PC-3 (cell line): ENCODE results near the gene AGPAT4. TPM values are rescaled to one million over a fixed set of nuclear protein-coding genes. Genes with fewer than 3 reads are reported as not detected.

Experiments
- ATAC-seq: fragments of 200-7000 bp; cut with Tn5 transposase; 2 replicates; pipeline ENCODE4 v1.9.1; 2020; ENCODE audit warnings: mild to moderate bottlenecking, moderate library complexity
- BruUV-seq: library from RNA; stranded (reverse); fragments of 400-500 nt; replicated peaks from 2 replicates; lab custom pipeline; 2021; lab: Mats Ljungman, UMichigan
- CTCF ChIA-PET: fragments of 300-600 bp; sonication (Branson Sonifier 250); formaldehyde crosslinking; loops from one replicate; lab custom pipeline; 2022; ENCODE audit warnings: antibody characterized with exemption; lab: Charles Lee
- POLR2A ChIA-PET: fragments of 300-600 bp; sonication (Branson Sonifier 250); formaldehyde crosslinking; loops from one replicate; lab custom pipeline; 2022; ENCODE audit warnings: antibody characterized with exemption; ENCODE audit not compliant: unreplicated experiment; lab: Charles Lee
- DNase-seq: peaks from one replicate; pipeline ENCODE4 v3.0.0-alpha.2; 2015
- H2AFZ ChIP-seq: fragments of 300-600 bp; sonication (generic); 2 replicates; pipeline ENCODE4 v1.6.0; 2016; ENCODE audit warnings: antibody characterized with exemption, low read length
- H3F3A ChIP-seq: fragments of 300-600 bp; sonication (generic); one replicate; pipeline ENCODE4 v1.6.0; 2017; ENCODE audit warnings: antibody characterized with exemption, low read length, control low read depth, mild to moderate bottlenecking; ENCODE audit not compliant: unreplicated experiment
- H3K27ac ChIP-seq: fragments of 300-600 bp; sonication (generic); 2 replicates; pipeline ENCODE4 v1.5.1; 2016; ENCODE audit warnings: mild to moderate bottlenecking, low read length
- H3K27me3 ChIP-seq: fragments of 300-600 bp; sonication (generic); 2 replicates; pipeline ENCODE4 v1.6.1; 2016; ENCODE audit warnings: low read length, mixed read lengths
- H3K36me3 ChIP-seq: fragments of 300-600 bp; sonication (generic); 2 replicates; pipeline ENCODE4 v1.6.1; 2016; ENCODE audit warnings: low read depth, mixed run types, low read length, mixed read lengths
- H3K4me1 ChIP-seq: fragments of 300-600 bp; sonication (generic); 2 replicates; pipeline ENCODE4 v1.5.1; 2016; ENCODE audit warnings: low read length; ENCODE audit not compliant: insufficient read depth
- H3K4me2 ChIP-seq: fragments of 300-600 bp; sonication (generic); 2 replicates; pipeline ENCODE4 v1.6.0; 2016; ENCODE audit warnings: low read length
- H3K4me3 ChIP-seq: fragments of 300-600 bp; sonication (generic); 2 replicates; pipeline ENCODE4 v1.5.1; 2016; ENCODE audit warnings: mild to moderate bottlenecking, low read length, mixed read lengths
- H3K79me2 ChIP-seq: fragments of 300-600 bp; sonication (generic); 2 replicates; pipeline ENCODE4 v1.6.1; 2017; ENCODE audit warnings: low read length, mixed read lengths
- H3K9ac ChIP-seq: fragments of 300-600 bp; sonication (generic); 2 replicates; pipeline ENCODE4 v1.6.0; 2016; ENCODE audit warnings: mild to moderate bottlenecking, low read length
- H3K9me2 ChIP-seq: fragments of 300-600 bp; sonication (generic); replicated peaks from 2 replicates; pipeline ENCODE4 v1.6.1; 2016; ENCODE audit warnings: mixed run types, low read length, mixed read lengths
- H3K9me3 ChIP-seq: fragments of 300-600 bp; sonication (generic); 2 replicates; pipeline ENCODE4 v1.6.1; 2016; ENCODE audit warnings: low read length, mixed read lengths
- H4K20me1 ChIP-seq: fragments of 300-600 bp; sonication (generic); 2 replicates; pipeline ENCODE4 v1.6.1; 2016; ENCODE audit warnings: low read length, mixed read lengths
- EZH2 ChIP-seq: fragments of 300-600 bp; sonication (generic); IDR thresholded peaks from one replicate; pipeline ENCODE4 v1.6.1; 2017; ENCODE audit warnings: antibody characterized with exemption, mild to moderate bottlenecking, low read length; ENCODE audit not compliant: unreplicated experiment
- EZH2phosphoT487 ChIP-seq: fragments of 300-600 bp; sonication (generic); IDR thresholded peaks from 2 replicates; pipeline ENCODE4 v1.6.1; 2018; ENCODE audit warnings: mild to moderate bottlenecking, antibody characterized with exemption, low read length, borderline replicate concordance
- intact Hi-C: fragments of 100-400 bp; cut with micrococcal nuclease; formaldehyde crosslinking; loops from 2 replicates; pipeline ENCODE4 v1.9.0; 2023
- total RNA-seq: library from RNA; depleted of rRNA; stranded (reverse); fragments of >200 nt; gene quantifications from 2 replicates; pipeline ENCODE4 v1.2.3, GENCODE V29; 2014
- TF ChIP-seq, protein P1 (sequence below): fragments of 300-600 bp; sonication (generic); conservative IDR thresholded peaks from 2 replicates; pipeline ENCODE4 v1.5.1; 2017; ENCODE audit warnings: antibody characterized with exemption, low read depth, mild to moderate bottlenecking, low read length

The AGPAT4 gene
- total RNA-seq, 1 experiment from 2014 or later: 3.8 TPM

DNA sequence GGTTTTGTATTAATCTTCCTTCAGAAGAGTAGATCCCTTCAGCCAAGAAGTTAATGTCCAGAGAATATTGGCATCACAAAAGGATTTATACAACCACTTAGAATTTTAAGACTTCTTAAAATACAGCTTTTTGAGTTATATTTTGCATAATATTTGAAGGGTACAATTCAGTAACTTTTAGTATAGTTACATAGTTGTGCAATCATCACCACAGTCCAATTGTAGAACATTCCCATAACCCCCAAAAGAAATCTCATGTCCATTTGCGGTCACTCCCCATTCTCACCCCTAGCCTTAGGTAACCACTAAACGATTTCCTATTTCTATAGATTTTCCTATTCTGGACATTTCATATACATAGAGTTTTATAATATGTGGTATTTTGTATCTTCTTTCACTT lies 155.9 kb downstream of the AGPAT4 start:
- DNase-seq: no peak
- H3F3A ChIP-seq: no peaks in the 10 kb centered on the region
- H3K4me2 ChIP-seq: no peak overlapping the region
- ChIA-PET POLR2A (no interaction called here), CTCF (no interaction called here)
- no peaks in the 10 kb centered on the region for H3K9me3 ChIP-seq
- no peaks in the 10 kb centered on the region for H4K20me1 ChIP-seq
- BruUV-seq: no TSS peak
- H3K27me3 ChIP-seq: no peaks in the 10 kb centered on the region
- peaks cover 20% of the 10 kb centered on the region for H3K36me3 ChIP-seq
- H3K9me2 ChIP-seq: no peaks in the 10 kb centered on the region
- intact Hi-C loops: no loop called here
- no peak overlapping the region for H2AFZ ChIP-seq
- no peaks in the 10 kb centered on the region; the same call in none of the 2 replicates for H3K4me1 ChIP-seq
- ATAC-seq: no peak
- no peaks in the 10 kb centered on the region for H3K79me2 ChIP-seq
- no peak overlapping the region for H3K4me3 ChIP-seq
- H3K9ac ChIP-seq: no peak overlapping the region
- TF ChIP-seq EZH2: no peak
- TF ChIP-seq EZH2phosphoT487: no peak
- TF ChIP-seq, protein P1, sequence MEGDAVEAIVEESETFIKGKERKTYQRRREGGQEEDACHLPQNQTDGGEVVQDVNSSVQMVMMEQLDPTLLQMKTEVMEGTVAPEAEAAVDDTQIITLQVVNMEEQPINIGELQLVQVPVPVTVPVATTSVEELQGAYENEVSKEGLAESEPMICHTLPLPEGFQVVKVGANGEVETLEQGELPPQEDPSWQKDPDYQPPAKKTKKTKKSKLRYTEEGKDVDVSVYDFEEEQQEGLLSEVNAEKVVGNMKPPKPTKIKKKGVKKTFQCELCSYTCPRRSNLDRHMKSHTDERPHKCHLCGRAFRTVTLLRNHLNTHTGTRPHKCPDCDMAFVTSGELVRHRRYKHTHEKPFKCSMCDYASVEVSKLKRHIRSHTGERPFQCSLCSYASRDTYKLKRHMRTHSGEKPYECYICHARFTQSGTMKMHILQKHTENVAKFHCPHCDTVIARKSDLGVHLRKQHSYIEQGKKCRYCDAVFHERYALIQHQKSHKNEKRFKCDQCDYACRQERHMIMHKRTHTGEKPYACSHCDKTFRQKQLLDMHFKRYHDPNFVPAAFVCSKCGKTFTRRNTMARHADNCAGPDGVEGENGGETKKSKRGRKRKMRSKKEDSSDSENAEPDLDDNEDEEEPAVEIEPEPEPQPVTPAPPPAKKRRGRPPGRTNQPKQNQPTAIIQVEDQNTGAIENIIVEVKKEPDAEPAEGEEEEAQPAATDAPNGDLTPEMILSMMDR: no peak
- H3K27ac ChIP-seq: no peak overlapping the region

DNA sequence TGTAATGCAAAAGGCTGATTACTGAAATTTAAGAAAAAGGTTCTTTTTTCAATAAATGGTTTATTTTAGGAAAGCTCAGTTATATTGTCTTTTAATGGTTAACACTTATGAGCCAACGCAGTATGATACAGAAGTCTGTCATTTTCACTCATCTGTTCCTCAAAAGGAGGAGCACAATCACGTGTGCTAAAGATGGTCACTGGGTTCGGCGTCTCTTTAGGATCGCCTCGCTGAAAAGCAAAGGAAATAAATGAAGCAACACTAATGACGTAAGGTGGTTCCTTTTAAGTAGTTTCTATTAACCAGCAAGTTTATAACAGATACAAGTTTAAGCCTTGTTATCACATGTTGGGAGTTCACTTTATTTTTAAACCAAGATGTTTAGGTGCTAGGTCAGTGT lies 156.6 kb downstream of the AGPAT4 start:
- H3K9ac ChIP-seq: no peak overlapping the region
- H3K27ac ChIP-seq: no peak overlapping the region
- no TSS peak for BruUV-seq
- no peaks in the 10 kb centered on the region for H3K79me2 ChIP-seq
- TF ChIP-seq EZH2 (no peak), EZH2phosphoT487 (no peak)
- TF ChIP-seq, protein P1: no peak
- no peaks in the 10 kb centered on the region for H3F3A ChIP-seq
- no peak overlapping the region for H3K4me2 ChIP-seq
- H3K27me3 ChIP-seq: no peaks in the 10 kb centered on the region
- DNase-seq (no peak), ATAC-seq (no peak)
- H2AFZ ChIP-seq: no peak overlapping the region
- CTCF ChIA-PET: no interaction called here
- H3K36me3 ChIP-seq: peaks cover 25% of the 10 kb centered on the region
- no peaks in the 10 kb centered on the region for H3K9me2 ChIP-seq
- no peak overlapping the region for H3K4me3 ChIP-seq
- intact Hi-C loops: no loop called here
- no peaks in the 10 kb centered on the region for H3K9me3 ChIP-seq
- H3K4me1 ChIP-seq: no peaks in the 10 kb centered on the region; the same call in 1 of the 2 replicates
- POLR2A ChIA-PET: no interaction called here
- no peaks in the 10 kb centered on the region for H4K20me1 ChIP-seq

DNA sequence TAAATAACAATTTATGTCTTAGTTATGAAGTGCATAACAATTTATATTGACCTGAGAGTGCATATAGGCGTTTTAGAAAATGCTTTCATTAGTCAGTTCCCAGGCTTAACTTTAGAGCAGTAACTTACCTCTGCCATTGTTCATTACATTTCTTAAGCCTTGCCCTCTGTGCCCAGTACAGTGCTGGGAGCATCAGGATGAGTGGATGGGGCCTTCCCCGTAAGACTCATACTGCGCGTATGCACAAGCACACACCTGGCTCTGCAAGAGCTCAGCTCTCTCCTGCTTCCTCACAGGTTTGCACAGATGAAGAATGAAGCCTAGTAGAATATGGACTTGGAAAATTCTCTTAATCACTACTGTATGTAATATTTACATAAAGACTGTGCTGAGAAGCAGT lies 157.3 kb downstream of the AGPAT4 start:
- Histone ChIP-seq H3F3A (no peaks in the 10 kb centered on the region), H4K20me1 (no peaks in the 10 kb centered on the region), H3K27me3 (no peaks in the 10 kb centered on the region), H3K4me2 (no peak overlapping the region), H3K9me3 (no peaks in the 10 kb centered on the region), H3K27ac (no peak overlapping the region), H3K79me2 (no peaks in the 10 kb centered on the region), H3K4me1 (no peaks in the 10 kb centered on the region), H3K9ac (no peak overlapping the region), H3K9me2 (no peaks in the 10 kb centered on the region), H2AFZ (no peak overlapping the region), H3K4me3 (no peak overlapping the region), H3K36me3 (peaks cover 31% of the 10 kb centered on the region)
- BruUV-seq: no TSS peak
- DNase-seq (no peak), ATAC-seq (no peak)
- intact Hi-C loops: no loop called here
- TF ChIP-seq EZH2phosphoT487 (no peak), EZH2 (no peak)
- TF ChIP-seq, protein P1: no peak
- ChIA-PET POLR2A (no interaction called here), CTCF (no interaction called here)
